ENCODE results near the gene SH3RF3. TPM values are rescaled to one million over a fixed set of nuclear protein-coding genes. Genes with fewer than 3 reads are reported as not detected.

Gene SH3RF3
- total RNA-seq, 2 donors from 2014 or later = 8.0 to 8.8 TPM

DNA sequence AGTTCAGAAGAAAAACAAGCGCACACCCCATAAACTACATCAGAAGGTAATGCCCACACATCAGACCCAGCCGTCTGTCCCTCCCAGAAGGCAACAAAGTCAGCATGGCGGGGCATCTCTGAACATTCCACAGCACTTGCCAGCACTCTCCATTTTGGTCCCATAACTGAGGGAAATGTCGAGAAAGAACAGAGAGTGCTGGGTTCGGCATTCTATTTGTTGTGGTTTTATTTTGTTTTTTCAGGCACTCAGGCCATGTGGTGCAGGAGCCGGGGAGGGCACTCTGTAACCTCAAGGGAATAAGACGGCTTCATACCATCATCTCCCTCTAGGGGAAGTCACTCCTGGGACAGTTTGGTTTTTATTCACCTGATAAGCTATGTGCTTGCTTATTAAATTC lies 328.8 kb downstream of the SH3RF3 start:
- no peak overlapping the region for H3K27ac ChIP-seq

DNA sequence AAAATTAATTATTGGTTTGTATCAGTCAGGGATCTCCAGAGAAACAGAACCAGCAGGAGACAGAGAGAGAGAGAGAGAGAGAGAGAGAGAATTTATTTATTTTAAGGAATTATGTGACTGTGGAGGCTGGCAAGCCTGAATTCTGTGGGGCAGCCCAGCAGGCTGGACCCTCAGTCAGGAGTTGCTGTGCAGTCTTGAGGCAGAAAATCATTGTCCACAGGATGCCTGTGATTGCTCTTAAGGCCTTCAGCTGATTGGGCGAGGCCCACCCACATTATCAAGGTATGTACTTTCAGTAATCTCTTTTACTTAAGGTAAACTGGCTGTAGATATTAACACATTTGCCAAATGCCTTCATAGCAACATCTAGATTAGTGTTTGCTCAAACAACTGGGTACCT lies 329.5 kb downstream of the SH3RF3 start:
- no peak for DNase-seq (ENCODE audit: low spot score)
- Histone ChIP-seq H3K4me1 (no peaks in the 10 kb centered on the region), H3K36me3 (no peaks in the 10 kb centered on the region), H3K9me3 (no peaks in the 10 kb centered on the region), H3K27me3 (no peaks in the 10 kb centered on the region), H3K27ac (no peak overlapping the region), H3K4me3 (no peak overlapping the region)
- no peak for TF ChIP-seq CTCF (IDR thresholded peaks at IDR 0.05)

More for the DNA sequence above, 328.8 kb downstream of the SH3RF3 start:
- no peak for TF ChIP-seq CTCF (IDR thresholded peaks at IDR 0.05)
- no peak for DNase-seq (ENCODE audit: low spot score)
- Histone ChIP-seq H3K27me3 (no peaks in the 10 kb centered on the region), H3K9me3 (no peaks in the 10 kb centered on the region), H3K36me3 (no peaks in the 10 kb centered on the region), H3K4me1 (no peaks in the 10 kb centered on the region), H3K4me3 (no peak overlapping the region)

DNA sequence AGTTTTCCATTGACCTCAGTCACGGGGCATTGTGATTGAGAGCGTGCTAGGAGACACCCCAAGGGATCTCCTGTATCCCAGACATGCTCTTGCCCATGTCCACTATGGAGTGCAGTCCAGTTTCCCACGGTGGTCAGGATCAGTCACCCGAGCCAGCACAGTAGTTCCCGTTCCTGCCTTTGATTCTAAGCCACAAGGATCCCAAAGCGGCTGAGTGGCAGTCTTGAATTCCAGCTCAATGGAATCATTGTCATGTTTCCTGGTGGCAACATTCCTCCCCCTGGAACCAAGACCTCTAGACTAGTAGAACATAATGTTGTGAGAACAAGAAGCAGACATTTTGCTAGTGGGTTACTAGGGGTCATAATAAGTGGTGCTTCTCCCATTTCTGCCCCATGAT lies 330.5 kb downstream of the SH3RF3 start:
- H3K4me1 ChIP-seq = no peaks in the 10 kb centered on the region
- no peaks in the 10 kb centered on the region for H3K9me3 ChIP-seq
- no peak for DNase-seq (ENCODE audit: low spot score)
- no peak overlapping the region for H3K27ac ChIP-seq
- H3K36me3 ChIP-seq = no peaks in the 10 kb centered on the region
- TF ChIP-seq CTCF (IDR thresholded peaks at IDR 0.05) = no peak
- no peak overlapping the region for H3K4me3 ChIP-seq
- H3K27me3 ChIP-seq = no peaks in the 10 kb centered on the region

- no peak for TF ChIP-seq CTCF (IDR thresholded peaks at IDR 0.05)
- Histone ChIP-seq H3K27ac (no peak overlapping the region), H3K9me3 (no peaks in the 10 kb centered on the region), H3K4me3 (no peak overlapping the region), H3K27me3 (no peaks in the 10 kb centered on the region), H3K36me3 (no peaks in the 10 kb centered on the region), H3K4me1 (no peaks in the 10 kb centered on the region)
- no peak for DNase-seq (ENCODE audit: low spot score)
Measured at GRCh38 chr2:109460553-109461324, 331.7 kb downstream of the SH3RF3 start.

- no peak for DNase-seq (ENCODE audit: low spot score)
- no peak overlapping the region for H3K27ac ChIP-seq
- no peak for TF ChIP-seq CTCF (IDR thresholded peaks at IDR 0.05)
- no peaks in the 10 kb centered on the region for H3K9me3 ChIP-seq
- H3K4me1 ChIP-seq = peaks cover 0 to 14% of the 10 kb centered on the region in 2 donors
- H3K27me3 ChIP-seq = no peaks in the 10 kb centered on the region
- H3K4me3 ChIP-seq = no peak overlapping the region
- no peaks in the 10 kb centered on the region for H3K36me3 ChIP-seq
Measured at GRCh38 chr2:109463236-109463635, 334.2 kb downstream of the SH3RF3 start.

GRCh38 chr2:109463891-109464290 lies 334.9 kb downstream of the SH3RF3 start:
- Histone ChIP-seq H3K4me3 (no peak overlapping the region), H3K36me3 (no peaks in the 10 kb centered on the region), H3K4me1 (peaks cover 0 to 15% of the 10 kb centered on the region in 2 donors), H3K9me3 (no peaks in the 10 kb centered on the region), H3K27me3 (no peaks in the 10 kb centered on the region), H3K27ac (no peak overlapping the region)
- DNase-seq (ENCODE audit: low spot score) = no peak
- no peak for TF ChIP-seq CTCF (IDR thresholded peaks at IDR 0.05)
